ENCODE results near the gene DYNLRB2.

DYNLRB2 gene

DNA sequence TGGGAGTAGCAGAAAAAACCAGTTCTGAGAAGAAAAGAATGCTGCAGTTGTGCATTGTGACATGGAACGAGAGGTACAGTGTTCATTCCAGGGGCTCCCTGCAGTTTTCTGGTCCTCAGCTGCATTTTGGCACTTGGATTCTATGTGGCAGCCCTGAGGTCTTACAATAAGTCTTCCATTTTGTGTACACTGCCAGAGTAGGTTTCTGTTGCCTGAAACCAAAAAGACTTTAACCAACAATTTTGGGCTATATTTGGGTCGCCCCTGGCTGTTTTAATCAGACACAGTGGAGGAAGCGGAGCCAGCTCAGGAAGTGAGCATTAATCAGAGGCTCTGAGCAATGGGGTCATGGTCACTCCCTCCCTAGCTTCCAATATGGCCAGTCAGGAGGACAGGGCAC, 15.7 kb downstream of the DYNLRB2 start:
- Histone ChIP-seq H3K23ac (ENCODE audit: low read length in 2 of 2) (no peak overlapping the region), H3K36me3 (ENCODE audit: control insufficient read depth in 1 of 2, insufficient read depth in 2 of 2, low read depth in 1 of 2, low read length in 2 of 2) (no peaks in the 10 kb centered on the region), H3K4ac (ENCODE audit: low read depth in 1 of 2, low read length in 2 of 2) (no peak overlapping the region), H3K4me1 (ENCODE audit: control insufficient read depth, insufficient read depth, low read depth, low read length) (no peaks in the 10 kb centered on the region), H2BK15ac (ENCODE audit: low read depth, poor library complexity, severe bottlenecking) (no peak overlapping the region), H2BK5ac (ENCODE audit: low read depth, low read length, poor library complexity, severe bottlenecking) (no peak overlapping the region), H3K4me2 (ENCODE audit: low read length, poor library complexity, severe bottlenecking) (no peak overlapping the region), H2AFZ (ENCODE audit: low read depth, low read length) (no peak overlapping the region), H3K27ac (ENCODE audit: low read length, poor library complexity, severe bottlenecking) (no peak overlapping the region), H3K9me3 (ENCODE audit: control insufficient read depth, low read length) (no peaks in the 10 kb centered on the region), H4K8ac (ENCODE audit: low read length) (no peak overlapping the region), H2BK120ac (ENCODE audit: low read depth, low read length) (no peak overlapping the region), H4K91ac (ENCODE audit: low read length) (no peak overlapping the region), H2BK12ac (ENCODE audit: low read length in 2 of 2) (no peak overlapping the region), H2AK5ac (ENCODE audit: low read length, severe bottlenecking) (no peak overlapping the region), H3K27me3 (ENCODE audit: control insufficient read depth in 1 of 2, insufficient read depth in 1 of 2, low read length in 2 of 2) (peaks cover 0 to 19% of the 10 kb centered on the region in 2 experiments), H3K9ac (ENCODE audit: low read length) (no peak overlapping the region), H3K79me1 (replicated peaks; ENCODE audit: low read length, poor library complexity, severe bottlenecking) (no peaks in the 10 kb centered on the region), H3K14ac (ENCODE audit: low read length in 2 of 2) (no peak overlapping the region), H3K18ac (ENCODE audit: low read depth in 1 of 2, low read length in 2 of 2) (no peak overlapping the region), H3K4me3 (ENCODE audit: insufficient read depth in 1 of 2, low read depth in 1 of 2, low read length in 2 of 2) (no peak overlapping the region)
- WGBS = 59% methylated on average over 3 of the region's 3 CpGs
- DNase-seq = no peak

DNA sequence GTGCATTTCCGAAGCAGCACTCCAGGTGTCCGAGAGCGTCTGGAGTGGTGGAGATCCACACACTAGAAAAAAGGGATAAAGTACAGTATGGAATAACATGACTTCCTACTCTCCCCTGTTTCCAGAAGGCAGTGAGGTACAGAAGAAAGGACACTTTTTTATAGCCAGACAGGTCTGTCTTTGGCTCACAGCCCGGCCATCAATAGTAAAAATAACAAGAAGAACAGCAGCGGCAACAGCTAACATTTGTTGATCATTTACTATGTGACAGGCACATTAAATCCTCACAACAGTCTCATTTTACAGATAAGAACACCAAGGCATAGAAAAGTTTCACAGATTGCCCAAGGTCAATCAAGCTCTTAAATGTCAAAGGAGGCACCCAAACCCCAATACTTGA, 16.2 kb downstream of the DYNLRB2 start:
- Histone ChIP-seq H3K27ac (ENCODE audit: low read length, poor library complexity, severe bottlenecking) (no peak overlapping the region), H3K27me3 (ENCODE audit: control insufficient read depth in 1 of 2, insufficient read depth in 1 of 2, low read length in 2 of 2) (peaks cover 0 to 19% of the 10 kb centered on the region in 2 experiments), H3K9me3 (ENCODE audit: control insufficient read depth, low read length) (no peaks in the 10 kb centered on the region), H2BK5ac (ENCODE audit: low read depth, low read length, poor library complexity, severe bottlenecking) (no peak overlapping the region), H3K18ac (ENCODE audit: low read depth in 1 of 2, low read length in 2 of 2) (no peak overlapping the region), H2BK12ac (ENCODE audit: low read length in 2 of 2) (no peak overlapping the region), H3K23ac (ENCODE audit: low read length in 2 of 2) (no peak overlapping the region), H2BK120ac (ENCODE audit: low read depth, low read length) (no peak overlapping the region), H3K4me1 (ENCODE audit: control insufficient read depth, insufficient read depth, low read depth, low read length) (no peaks in the 10 kb centered on the region), H2AK5ac (ENCODE audit: low read length, severe bottlenecking) (no peak overlapping the region), H2AFZ (ENCODE audit: low read depth, low read length) (no peak overlapping the region), H3K36me3 (ENCODE audit: control insufficient read depth in 1 of 2, insufficient read depth in 2 of 2, low read depth in 1 of 2, low read length in 2 of 2) (no peaks in the 10 kb centered on the region), H3K9ac (ENCODE audit: low read length) (no peak overlapping the region), H3K14ac (ENCODE audit: low read length in 2 of 2) (no peak overlapping the region), H3K79me1 (replicated peaks; ENCODE audit: low read length, poor library complexity, severe bottlenecking) (no peaks in the 10 kb centered on the region), H3K4me2 (ENCODE audit: low read length, poor library complexity, severe bottlenecking) (no peak overlapping the region), H4K91ac (ENCODE audit: low read length) (no peak overlapping the region), H2BK15ac (ENCODE audit: low read depth, poor library complexity, severe bottlenecking) (no peak overlapping the region), H3K4ac (ENCODE audit: low read depth in 1 of 2, low read length in 2 of 2) (no peak overlapping the region), H3K4me3 (ENCODE audit: insufficient read depth in 1 of 2, low read depth in 1 of 2, low read length in 2 of 2) (no peak overlapping the region), H4K8ac (ENCODE audit: low read length) (no peak overlapping the region)
- DNase-seq = no peak
- 84% methylated on average over 5 of the region's 5 CpGs for WGBS

DNA sequence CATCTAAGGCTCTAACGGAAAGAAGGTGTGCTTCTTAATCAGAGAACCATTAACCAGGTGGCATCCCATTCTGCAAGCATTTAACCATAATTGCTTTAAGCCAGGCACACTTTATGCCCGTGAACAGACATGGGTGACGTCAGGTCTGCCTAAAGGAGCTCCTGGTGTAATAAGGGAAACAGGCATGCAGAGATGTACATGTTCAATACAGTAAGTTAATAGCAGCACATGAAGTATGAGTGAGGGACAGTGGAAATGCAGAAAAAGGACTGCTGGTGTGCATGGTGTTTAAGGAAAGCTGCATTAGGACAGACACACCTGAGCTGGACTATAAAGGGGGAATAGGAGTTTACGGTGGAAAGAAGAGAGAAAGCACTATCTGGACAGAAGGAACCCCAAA, 18.6 kb downstream of the DYNLRB2 start:
- no peak overlapping the region for H3K18ac ChIP-seq (ENCODE audit: low read depth in 1 of 2, low read length in 2 of 2)
- H2AFZ ChIP-seq (ENCODE audit: low read depth, low read length) = no peak overlapping the region
- H3K27ac ChIP-seq (ENCODE audit: low read length, poor library complexity, severe bottlenecking) = no peak overlapping the region
- H2BK15ac ChIP-seq (ENCODE audit: low read depth, poor library complexity, severe bottlenecking) = no peak overlapping the region
- H3K14ac ChIP-seq (ENCODE audit: low read length in 2 of 2) = no peak overlapping the region
- WGBS = 70% methylated on average over 4 of the region's 4 CpGs
- H2BK120ac ChIP-seq (ENCODE audit: low read depth, low read length) = no peak overlapping the region
- no peak overlapping the region for H3K4ac ChIP-seq (ENCODE audit: low read depth in 1 of 2, low read length in 2 of 2)
- no peaks in the 10 kb centered on the region for H3K4me1 ChIP-seq (ENCODE audit: control insufficient read depth, insufficient read depth, low read depth, low read length)
- no peak overlapping the region for H2BK12ac ChIP-seq (ENCODE audit: low read length in 2 of 2)
- H3K79me1 ChIP-seq (replicated peaks; ENCODE audit: low read length, poor library complexity, severe bottlenecking) = no peaks in the 10 kb centered on the region
- H4K8ac ChIP-seq (ENCODE audit: low read length) = no peak overlapping the region
- H3K27me3 ChIP-seq (ENCODE audit: control insufficient read depth in 1 of 2, insufficient read depth in 1 of 2, low read length in 2 of 2) = peaks cover 0 to 29% of the 10 kb centered on the region in 2 experiments
- no peak overlapping the region for H2AK5ac ChIP-seq (ENCODE audit: low read length, severe bottlenecking)
- H2BK5ac ChIP-seq (ENCODE audit: low read depth, low read length, poor library complexity, severe bottlenecking) = no peak overlapping the region
- H3K4me3 ChIP-seq (ENCODE audit: insufficient read depth in 1 of 2, low read depth in 1 of 2, low read length in 2 of 2) = no peak overlapping the region
- H4K91ac ChIP-seq (ENCODE audit: low read length) = no peak overlapping the region
- H3K9ac ChIP-seq (ENCODE audit: low read length) = no peak overlapping the region
- no peaks in the 10 kb centered on the region for H3K9me3 ChIP-seq (ENCODE audit: control insufficient read depth, low read length)
- DNase-seq = no peak
- H3K36me3 ChIP-seq (ENCODE audit: control insufficient read depth in 1 of 2, insufficient read depth in 2 of 2, low read depth in 1 of 2, low read length in 2 of 2) = no peaks in the 10 kb centered on the region
- no peak overlapping the region for H3K4me2 ChIP-seq (ENCODE audit: low read length, poor library complexity, severe bottlenecking)
- no peak overlapping the region for H3K23ac ChIP-seq (ENCODE audit: low read length in 2 of 2)

DNA sequence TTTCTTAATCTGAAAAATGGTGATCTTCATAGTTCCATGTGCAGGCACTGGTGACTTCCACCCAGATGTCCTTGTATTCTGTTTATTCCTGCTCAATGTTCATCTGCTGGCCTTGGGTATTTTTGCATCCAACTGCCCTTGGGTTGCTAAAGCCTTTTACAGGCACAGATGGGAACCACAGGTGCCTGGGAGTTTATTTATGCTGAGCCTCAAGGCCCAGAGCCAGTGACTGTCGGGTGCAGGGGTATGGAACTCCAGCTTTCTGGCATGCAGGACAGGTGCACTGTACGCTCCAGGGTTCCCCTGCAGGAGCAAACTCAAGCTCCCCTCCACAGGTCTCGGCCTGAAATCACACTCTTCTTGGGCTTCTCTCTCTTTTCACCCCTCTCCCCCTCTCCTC, 22.3 kb downstream of the DYNLRB2 start:
- no peak overlapping the region for H2BK15ac ChIP-seq (ENCODE audit: low read depth, poor library complexity, severe bottlenecking)
- no peak overlapping the region for H2BK120ac ChIP-seq (ENCODE audit: low read depth, low read length)
- 63% methylated on average over 3 of the region's 3 CpGs for WGBS
- no peak overlapping the region for H3K4me2 ChIP-seq (ENCODE audit: low read length, poor library complexity, severe bottlenecking)
- no peak overlapping the region for H3K4ac ChIP-seq (ENCODE audit: low read depth in 1 of 2, low read length in 2 of 2)
- no peak overlapping the region for H3K18ac ChIP-seq (ENCODE audit: low read depth in 1 of 2, low read length in 2 of 2)
- H2BK5ac ChIP-seq (ENCODE audit: low read depth, low read length, poor library complexity, severe bottlenecking) = no peak overlapping the region
- no peaks in the 10 kb centered on the region for H3K9me3 ChIP-seq (ENCODE audit: control insufficient read depth, low read length)
- H3K14ac ChIP-seq (ENCODE audit: low read length in 2 of 2) = no peak overlapping the region
- H2AFZ ChIP-seq (ENCODE audit: low read depth, low read length) = no peak overlapping the region
- no peaks in the 10 kb centered on the region for H3K36me3 ChIP-seq (ENCODE audit: control insufficient read depth in 1 of 2, insufficient read depth in 2 of 2, low read depth in 1 of 2, low read length in 2 of 2)
- H3K4me3 ChIP-seq (ENCODE audit: insufficient read depth in 1 of 2, low read depth in 1 of 2, low read length in 2 of 2) = no peak overlapping the region
- no peak overlapping the region for H3K9ac ChIP-seq (ENCODE audit: low read length)
- peaks cover 0 to 31% of the 10 kb centered on the region in 2 experiments for H3K27me3 ChIP-seq (ENCODE audit: control insufficient read depth in 1 of 2, insufficient read depth in 1 of 2, low read length in 2 of 2)
- no peaks in the 10 kb centered on the region for H3K4me1 ChIP-seq (ENCODE audit: control insufficient read depth, insufficient read depth, low read depth, low read length)
- H4K91ac ChIP-seq (ENCODE audit: low read length) = no peak overlapping the region
- H2AK5ac ChIP-seq (ENCODE audit: low read length, severe bottlenecking) = no peak overlapping the region
- H2BK12ac ChIP-seq (ENCODE audit: low read length in 2 of 2) = no peak overlapping the region
- H3K79me1 ChIP-seq (replicated peaks; ENCODE audit: low read length, poor library complexity, severe bottlenecking) = no peaks in the 10 kb centered on the region
- DNase-seq = no peak
- no peak overlapping the region for H3K23ac ChIP-seq (ENCODE audit: low read length in 2 of 2)
- no peak overlapping the region for H3K27ac ChIP-seq (ENCODE audit: low read length, poor library complexity, severe bottlenecking)
- no peak overlapping the region for H4K8ac ChIP-seq (ENCODE audit: low read length)

Data from mesenchymal stem cell (in vitro differentiated cells and primary cell).